ENCODE measurements around the gene MYO3B. TPM values are rescaled to one million over a fixed set of nuclear protein-coding genes. Genes with fewer than 3 reads are reported as not detected.

The MYO3B gene
- total and polyA plus RNA-seq, 7 donors, result 0.34 TPM; not detected in 6

GRCh38 chr2:170485254-170486026 is 307.5 kb downstream of the MYO3B start:
- H3K36me3 ChIP-seq, result no peaks in the 10 kb centered on the region
- DNase-seq, result no peak
- H3K4me3 ChIP-seq, result no peak overlapping the region
- no peak overlapping the region for H3K27ac ChIP-seq
- H3K9me3 ChIP-seq, result no peaks in the 10 kb centered on the region
- H3K4me1 ChIP-seq, result no peaks in the 10 kb centered on the region
- intact Hi-C loops (cut with DNase I), result loop anchor here (5.0 kb wide), 1 partner anchor 327 kb away; no protein-coding TSS in a partner anchor
- WGBS, 2 donors, result 29 to 75% methylated on average over 3 of the region's 3 CpGs
- no peak for TF ChIP-seq POLR2A (IDR thresholded peaks at IDR 0.05)
- H3K27me3 ChIP-seq, result no peaks in the 10 kb centered on the region

DNA sequence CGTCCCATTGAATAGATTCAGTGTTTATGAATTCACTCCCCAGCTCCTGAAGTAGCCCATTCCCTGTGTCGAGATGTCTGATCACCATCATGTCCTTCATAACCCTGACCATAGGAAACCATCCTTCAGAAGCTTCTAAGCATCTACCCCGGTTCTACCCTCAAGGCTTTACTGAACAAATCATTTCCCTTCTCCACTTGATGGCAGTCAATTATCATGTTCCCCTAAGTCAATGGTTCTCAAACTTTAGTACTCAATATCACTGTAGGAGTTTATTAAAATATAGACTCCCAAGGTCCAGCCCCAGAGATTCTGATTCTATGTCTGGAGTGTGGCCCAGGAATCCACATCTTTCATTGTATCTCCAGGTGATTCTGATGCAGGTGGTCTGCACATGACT is 308.8 kb downstream of the MYO3B start:
- intact Hi-C loops (cut with DNase I), result loop anchor here (5.0 kb wide), 1 partner anchor 326 kb away; no protein-coding TSS in a partner anchor
- WGBS, 2 donors, result 90 to 95% methylated on average over 3 of the region's 3 CpGs
- Histone ChIP-seq H3K36me3 (no peaks in the 10 kb centered on the region), H3K9me3 (no peaks in the 10 kb centered on the region), H3K4me3 (no peak overlapping the region), H3K4me1 (no peaks in the 10 kb centered on the region), H3K27ac (no peak overlapping the region), H3K27me3 (no peaks in the 10 kb centered on the region)
- no peak for DNase-seq
- TF ChIP-seq EP300 (IDR thresholded peaks at IDR 0.05) (no peak), POLR2A (IDR thresholded peaks at IDR 0.05) (no peak), POLR2AphosphoS5 (IDR thresholded peaks at IDR 0.05) (no peak)
- TF ChIP-seq, protein P1, sequence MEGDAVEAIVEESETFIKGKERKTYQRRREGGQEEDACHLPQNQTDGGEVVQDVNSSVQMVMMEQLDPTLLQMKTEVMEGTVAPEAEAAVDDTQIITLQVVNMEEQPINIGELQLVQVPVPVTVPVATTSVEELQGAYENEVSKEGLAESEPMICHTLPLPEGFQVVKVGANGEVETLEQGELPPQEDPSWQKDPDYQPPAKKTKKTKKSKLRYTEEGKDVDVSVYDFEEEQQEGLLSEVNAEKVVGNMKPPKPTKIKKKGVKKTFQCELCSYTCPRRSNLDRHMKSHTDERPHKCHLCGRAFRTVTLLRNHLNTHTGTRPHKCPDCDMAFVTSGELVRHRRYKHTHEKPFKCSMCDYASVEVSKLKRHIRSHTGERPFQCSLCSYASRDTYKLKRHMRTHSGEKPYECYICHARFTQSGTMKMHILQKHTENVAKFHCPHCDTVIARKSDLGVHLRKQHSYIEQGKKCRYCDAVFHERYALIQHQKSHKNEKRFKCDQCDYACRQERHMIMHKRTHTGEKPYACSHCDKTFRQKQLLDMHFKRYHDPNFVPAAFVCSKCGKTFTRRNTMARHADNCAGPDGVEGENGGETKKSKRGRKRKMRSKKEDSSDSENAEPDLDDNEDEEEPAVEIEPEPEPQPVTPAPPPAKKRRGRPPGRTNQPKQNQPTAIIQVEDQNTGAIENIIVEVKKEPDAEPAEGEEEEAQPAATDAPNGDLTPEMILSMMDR (IDR thresholded peaks at IDR 0.05), result no peak

GRCh38 chr2:170488807-170489206 is 310.9 kb downstream of the MYO3B start:
- Histone ChIP-seq H3K4me3 (no peak overlapping the region), H3K27me3 (no peaks in the 10 kb centered on the region), H3K9me3 (no peaks in the 10 kb centered on the region), H3K4me1 (no peaks in the 10 kb centered on the region), H3K27ac (no peak overlapping the region), H3K36me3 (no peaks in the 10 kb centered on the region)
- intact Hi-C loops (cut with DNase I), result loop anchor here (5.0 kb wide), 1 partner anchor 323 kb away; no protein-coding TSS in a partner anchor
- DNase-seq, result no peak
- TF ChIP-seq POLR2A (IDR thresholded peaks at IDR 0.05) (no peak), EP300 (IDR thresholded peaks at IDR 0.05) (no peak), POLR2AphosphoS5 (IDR thresholded peaks at IDR 0.05) (no peak)
- TF ChIP-seq, protein P1 (IDR thresholded peaks at IDR 0.05), result no peak
- WGBS, 2 donors, result 72 to 90% methylated on average over 1 of the region's 1 CpG

GRCh38 chr2:170492010-170492409 is 314.1 kb downstream of the MYO3B start:
- no peaks in the 10 kb centered on the region for H3K27me3 ChIP-seq
- TF ChIP-seq POLR2A (IDR thresholded peaks at IDR 0.05) (no peak), POLR2AphosphoS5 (IDR thresholded peaks at IDR 0.05) (no peak), EP300 (IDR thresholded peaks at IDR 0.05) (no peak)
- TF ChIP-seq, protein P1 (IDR thresholded peaks at IDR 0.05), result no peak
- no peak overlapping the region for H3K4me3 ChIP-seq
- 80 to 96% methylated on average over 3 of the region's 3 CpGs for WGBS, 2 donors
- no peak overlapping the region for H3K27ac ChIP-seq
- no peaks in the 10 kb centered on the region for H3K9me3 ChIP-seq
- no peaks in the 10 kb centered on the region for H3K36me3 ChIP-seq
- DNase-seq, result no peak
- intact Hi-C loops (cut with DNase I), result no loop called here
- H3K4me1 ChIP-seq, result no peaks in the 10 kb centered on the region

- TF ChIP-seq POLR2A (IDR thresholded peaks at IDR 0.05) (no peak), EP300 (IDR thresholded peaks at IDR 0.05) (no peak), POLR2AphosphoS5 (IDR thresholded peaks at IDR 0.05) (no peak)
- TF ChIP-seq, protein P1 (IDR thresholded peaks at IDR 0.05), result no peak
- Histone ChIP-seq H3K4me1 (no peaks in the 10 kb centered on the region), H3K36me3 (no peaks in the 10 kb centered on the region), H3K27me3 (no peaks in the 10 kb centered on the region), H3K27ac (no peak overlapping the region), H3K9me3 (no peaks in the 10 kb centered on the region), H3K4me3 (no peak overlapping the region)
- 89 to 91% methylated on average over 5 of the region's 5 CpGs for WGBS, 2 donors
- DNase-seq, result no peak
- intact Hi-C loops (cut with DNase I), result no loop called here
These were observed 315.6 kb downstream of the MYO3B start for GRCh38 chr2:170493426-170494097.

Measured in sigmoid colon (tissue), 7 donors.